ENCODE results near the gene KCNN3.

The KCNN3 gene

GRCh38 chr1:154777781-154778180 is 92.3 kb downstream of the KCNN3 start (continued):
- TF ChIP-seq REST (tag by site-specific recombination; IDR thresholded peaks at IDR 0.05) (no peak), ZNF214 (tag by site-specific recombination; IDR thresholded peaks at IDR 0.05; ENCODE audit: borderline replicate concordance) (no peak), ZSCAN23 (tag by site-specific recombination; IDR thresholded peaks at IDR 0.05) (no peak), ZNF2 (tag by site-specific recombination; IDR thresholded peaks at IDR 0.05) (no peak), ZNF175 (tag by site-specific recombination; IDR thresholded peaks at IDR 0.05) (no peak), ZNF600 (tag by site-specific recombination; IDR thresholded peaks at IDR 0.05) (no peak), ZNF133 (tag by site-specific recombination; IDR thresholded peaks at IDR 0.05) (no peak), ZNF138 (tag by site-specific recombination; IDR thresholded peaks at IDR 0.05; ENCODE audit: borderline replicate concordance) (no peak), PATZ1 (tag by site-specific recombination; IDR thresholded peaks at IDR 0.05) (no peak), ZNF776 (tag by site-specific recombination; IDR thresholded peaks at IDR 0.05; ENCODE audit: borderline replicate concordance) (no peak)

DNA sequence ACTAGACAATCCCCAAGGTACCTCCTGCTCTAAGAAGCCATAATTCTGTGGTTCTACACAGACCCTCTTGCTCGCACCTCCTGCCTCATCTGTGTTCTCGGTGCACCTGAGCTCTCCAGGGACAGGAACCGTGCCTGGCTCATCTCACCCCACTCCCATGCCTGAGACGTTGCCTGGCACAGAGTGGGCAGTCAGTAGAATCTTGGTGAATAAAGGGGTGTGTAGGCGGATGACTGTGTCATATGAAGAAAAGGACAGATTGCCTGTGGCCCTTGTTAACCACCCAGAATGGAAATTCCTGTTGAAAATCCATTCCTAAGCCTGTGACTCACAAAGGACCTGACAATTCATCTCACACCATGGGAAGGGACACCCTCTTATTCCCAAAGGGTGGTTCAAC is 92.9 kb downstream of the KCNN3 start:
- ChIA-PET POLR2A (interaction anchor here (0.6 kb wide), 1 partner anchor 564 kb away, joined by 3 read pairs; no protein-coding TSS in a partner anchor), CTCF (no interaction called here)
- no peaks in the 10 kb centered on the region for H3K9me3 ChIP-seq (ENCODE audit: control insufficient read depth, insufficient read depth, low read depth, low read length)
- H3K36me3 ChIP-seq (ENCODE audit: control insufficient read depth in 2 of 2, insufficient read depth in 1 of 2, low read length in 2 of 2), result no peaks in the 10 kb centered on the region
- no peak overlapping the region for H3K4me3 ChIP-seq (ENCODE audit: low read depth, low read length)
- TF ChIP-seq EGR2 (tag by site-specific recombination; IDR thresholded peaks at IDR 0.05; ENCODE audit: low read depth) (peak; percentile 51), ZFHX2 (tag by site-specific recombination; conservative IDR thresholded peaks at IDR 0.05) (peak; percentile 43; the same call in 1 of the 2 replicates), ZNF701 (tag by site-specific recombination; IDR thresholded peaks at IDR 0.05) (no peak)
- no peak overlapping the region for H3K27ac ChIP-seq (ENCODE audit: extremely low read depth, low read depth, low read length)
- no peaks in the 10 kb centered on the region for H3K4me1 ChIP-seq (ENCODE audit: control insufficient read depth, insufficient read depth, low read length)

DNA sequence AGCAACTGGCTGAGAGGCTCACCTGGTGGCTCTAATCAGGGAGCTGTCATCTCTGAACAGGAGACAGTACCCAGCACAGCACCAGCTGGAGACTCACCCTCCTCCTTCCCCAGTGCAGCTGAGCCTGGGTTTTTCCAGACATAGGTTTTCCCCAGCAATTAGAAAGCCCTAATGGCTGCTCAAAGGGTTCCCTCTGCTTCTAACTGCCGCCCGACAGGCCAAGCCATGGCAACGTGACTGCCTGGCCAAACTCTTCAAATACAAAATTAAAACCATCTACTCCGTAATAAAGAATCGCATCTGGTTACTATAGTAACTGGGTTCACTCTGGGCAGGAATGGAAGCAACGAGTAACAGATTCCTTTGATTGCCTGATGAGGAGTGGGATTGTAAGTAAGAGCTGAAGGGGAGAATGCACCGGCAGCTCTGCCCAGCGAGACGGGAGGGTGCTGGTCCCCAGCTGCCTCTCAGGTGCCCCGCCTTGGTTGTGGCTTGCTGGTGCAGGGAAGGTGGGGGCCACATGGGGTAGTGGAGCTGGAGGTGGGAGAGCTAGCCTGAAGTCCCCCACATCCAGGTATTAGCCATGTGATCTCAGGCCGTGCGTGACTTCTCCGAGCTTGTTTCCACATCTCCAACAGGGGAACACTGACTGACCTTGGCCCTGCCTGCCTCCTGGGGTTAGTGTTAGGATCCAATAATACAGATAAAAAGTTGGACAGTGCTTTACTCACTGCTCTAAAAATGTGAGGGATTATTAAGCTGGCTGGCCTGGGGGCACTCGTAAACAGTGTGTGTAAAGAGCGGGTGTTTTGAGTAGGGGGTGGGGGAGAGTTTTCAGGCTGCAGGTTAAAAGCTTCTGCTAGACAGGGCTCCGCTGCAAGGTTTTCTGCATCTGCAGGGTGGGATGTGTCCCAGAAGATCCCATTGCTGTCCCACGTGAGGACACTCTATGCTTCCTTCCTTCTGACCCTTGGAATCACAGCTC is 94.2 kb downstream of the KCNN3 start:
- no peak overlapping the region for H3K27ac ChIP-seq (ENCODE audit: extremely low read depth, low read depth, low read length)
- no peaks in the 10 kb centered on the region for H3K4me1 ChIP-seq (ENCODE audit: control insufficient read depth, insufficient read depth, low read length)
- ChIA-PET POLR2A (no interaction called here), CTCF (interaction anchor here (0.6 to 0.8 kb wide), 3 partner anchors 90 to 476 kb away, joined by 3 to 4 read pairs (median 4); no protein-coding TSS in a partner anchor)
- H3K9me3 ChIP-seq (ENCODE audit: control insufficient read depth, insufficient read depth, low read depth, low read length), result no peaks in the 10 kb centered on the region
- no peak overlapping the region for H3K4me3 ChIP-seq (ENCODE audit: low read depth, low read length)
- no peaks in the 10 kb centered on the region for H3K36me3 ChIP-seq (ENCODE audit: control insufficient read depth in 2 of 2, insufficient read depth in 1 of 2, low read length in 2 of 2)
- TF ChIP-seq, protein P1, sequence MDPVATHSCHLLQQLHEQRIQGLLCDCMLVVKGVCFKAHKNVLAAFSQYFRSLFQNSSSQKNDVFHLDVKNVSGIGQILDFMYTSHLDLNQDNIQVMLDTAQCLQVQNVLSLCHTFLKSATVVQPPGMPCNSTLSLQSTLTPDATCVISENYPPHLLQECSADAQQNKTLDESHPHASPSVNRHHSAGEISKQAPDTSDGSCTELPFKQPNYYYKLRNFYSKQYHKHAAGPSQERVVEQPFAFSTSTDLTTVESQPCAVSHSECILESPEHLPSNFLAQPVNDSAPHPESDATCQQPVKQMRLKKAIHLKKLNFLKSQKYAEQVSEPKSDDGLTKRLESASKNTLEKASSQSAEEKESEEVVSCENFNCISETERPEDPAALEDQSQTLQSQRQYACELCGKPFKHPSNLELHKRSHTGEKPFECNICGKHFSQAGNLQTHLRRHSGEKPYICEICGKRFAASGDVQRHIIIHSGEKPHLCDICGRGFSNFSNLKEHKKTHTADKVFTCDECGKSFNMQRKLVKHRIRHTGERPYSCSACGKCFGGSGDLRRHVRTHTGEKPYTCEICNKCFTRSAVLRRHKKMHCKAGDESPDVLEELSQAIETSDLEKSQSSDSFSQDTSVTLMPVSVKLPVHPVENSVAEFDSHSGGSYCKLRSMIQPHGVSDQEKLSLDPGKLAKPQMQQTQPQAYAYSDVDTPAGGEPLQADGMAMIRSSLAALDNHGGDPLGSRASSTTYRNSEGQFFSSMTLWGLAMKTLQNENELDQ (tag by site-specific recombination; IDR thresholded peaks at IDR 0.05; ENCODE audit: low read depth), result no peak
- TF ChIP-seq ZNF677 (tag by site-specific recombination; IDR thresholded peaks at IDR 0.05) (no peak), ZNF792 (tag by site-specific recombination; IDR thresholded peaks at IDR 0.05) (no peak), ZNF692 (tag by site-specific recombination; IDR thresholded peaks at IDR 0.05) (no peak), TRIM28 (IDR thresholded peaks at IDR 0.05; ENCODE audit: borderline replicate concordance, low read length) (no peak; the same call in 1 of the 2 replicates), ZNF473 (tag by site-specific recombination; IDR thresholded peaks at IDR 0.05) (no peak), ZXDB (tag by site-specific recombination; IDR thresholded peaks at IDR 0.05) (no peak), ZBTB7A (tag by site-specific recombination; IDR thresholded peaks at IDR 0.05; ENCODE audit: low read depth) (no peak)
